Astrocyte of the spinal cord (primary cell): ENCODE measurements around the gene GPRIN1.
"Not testable (repeated sequence)": the region's sequence is repeated elsewhere in the genome, so short reads cannot be mapped to it uniquely, and the experiment has no call there.

Experiments
- DNase-seq: peaks from one replicate; pipeline ENCODE4 v3.0.0; 2011; ENCODE audit warnings: low read depth, low spot score
- H3K4me3 ChIP-seq: 2 replicates; pipeline ENCODE4 v1.5.1; 2011; ENCODE audit warnings: low read depth, mild to moderate bottlenecking, low read length, moderate library complexity
- CTCF ChIP-seq: IDR thresholded peaks from 2 replicates; pipeline ENCODE4 v1.5.1; 2012; ENCODE audit warnings: low read depth, mild to moderate bottlenecking, low read length, inconsistent platforms
- in situ Hi-C: cut with HindIII; loops from 2 replicates; pipeline ENCODE4 v1.10.0; 2017; ENCODE audit warnings: low sequenced_read_pairs

The GPRIN1 gene

GRCh38 chr5:176559683-176560082 lies 50.3 kb downstream of the GPRIN1 start:
- no peak overlapping the region for H3K4me3 ChIP-seq
- DNase-seq = no peak
- in situ Hi-C loops = no loop called here
- TF ChIP-seq CTCF = no peak

- in situ Hi-C loops = no loop called here
- no peak overlapping the region for H3K4me3 ChIP-seq
- no peak for DNase-seq
- no peak for TF ChIP-seq CTCF
These were observed 52.1 kb downstream of the GPRIN1 start for GRCh38 chr5:176557846-176558245.

GRCh38 chr5:176553260-176554085 lies 56.5 kb downstream of the GPRIN1 start:
- no peak overlapping the region for H3K4me3 ChIP-seq
- no peak for DNase-seq
- TF ChIP-seq CTCF = no peak
- in situ Hi-C loops = no loop called here

GRCh38 chr5:176552332-176552869 lies 57.6 kb downstream of the GPRIN1 start:
- TF ChIP-seq CTCF = no peak
- in situ Hi-C loops = no loop called here
- H3K4me3 ChIP-seq = no peak overlapping the region
- DNase-seq = no peak

- in situ Hi-C loops, DNase-seq, H3K4me3 ChIP-seq: not testable (repeated sequence)
These were observed 59.0 kb downstream of the GPRIN1 start for GRCh38 chr5:176550937-176551336.

GRCh38 chr5:176550275-176550831 lies 59.6 kb downstream of the GPRIN1 start:
- no peak for TF ChIP-seq CTCF
- in situ Hi-C loops = no loop called here
- H3K4me3 ChIP-seq = no peak overlapping the region
- DNase-seq = no peak

GRCh38 chr5:176549871-176550270 lies 60.1 kb downstream of the GPRIN1 start:
- no peak for TF ChIP-seq CTCF
- no peak overlapping the region for H3K4me3 ChIP-seq
- no peak for DNase-seq
- in situ Hi-C loops = no loop called here
